LNCaP clone FGC (cell line): ENCODE measurements around the gene TMEM14C.

ENCODE experiments used
- DNase-seq: peaks from one replicate; pipeline ENCODE4 v3.0.0-alpha.2; 2011; ENCODE audit warnings: low read depth
- H3K4me3 ChIP-seq: 2 replicates; pipeline ENCODE4 v1.5.1; 2011; ENCODE audit warnings: mild to moderate bottlenecking, low read depth, low read length, control low read depth
- CTCF ChIP-seq: IDR thresholded peaks from 2 replicates; pipeline ENCODE4 v1.5.1; 2012; ENCODE audit warnings: mild to moderate bottlenecking; ENCODE audit not compliant: control insufficient read depth, insufficient read depth; ENCODE audit errors: extremely low read depth

TMEM14C gene

GRCh38 chr6:10721850-10722569 is 860 bp upstream of the TMEM14C start:
- H3K4me3 ChIP-seq: peak overlapping the region; percentile 91
- DNase-seq: no peak
- TF ChIP-seq CTCF: no peak

GRCh38 chr6:10722570-10722819 is 375 bp upstream of the TMEM14C start:
- peak overlapping the region; percentile 91 for H3K4me3 ChIP-seq
- no peak for DNase-seq
- TF ChIP-seq CTCF: no peak

- peak overlapping the region; percentile 91 for H3K4me3 ChIP-seq
- no peak for DNase-seq
- no peak for TF ChIP-seq CTCF
Measured at GRCh38 chr6:10723567-10723881, 654 bp downstream of the TMEM14C start.

GRCh38 chr6:10725044-10725443 is 2.2 kb downstream of the TMEM14C start:
- no peak overlapping the region for H3K4me3 ChIP-seq
- no peak for DNase-seq
- TF ChIP-seq CTCF: no peak

- no peak for DNase-seq
- H3K4me3 ChIP-seq: no peak overlapping the region
- TF ChIP-seq CTCF: no peak
Measured at GRCh38 chr6:10725716-10726115, 2.8 kb downstream of the TMEM14C start.

GRCh38 chr6:10730254-10730653 is 7.4 kb downstream of the TMEM14C start:
- H3K4me3 ChIP-seq: no peak overlapping the region
- no peak for TF ChIP-seq CTCF
- no peak for DNase-seq

- DNase-seq: no peak
- no peak for TF ChIP-seq CTCF
- no peak overlapping the region for H3K4me3 ChIP-seq
Measured at GRCh38 chr6:10733151-10733715, 10.4 kb downstream of the TMEM14C start.
